Erythroblast (primary cell): ENCODE measurements around the gene SPTBN1.
A peak's percentile ranks its signal among the peaks of the same experiment; 100 is the strongest.

Experiments used
- DNase-seq, 2 experiments: peaks; one replicate each; lab custom pipeline; 2025; lab: John Stamatoyannopoulos, UW
- GATA1 ChIP-seq: IDR thresholded peaks from 2 replicates; pipeline ENCODE4 v1.6.1; 2011; ENCODE audit warnings: low read depth, mild to moderate bottlenecking, control low read depth, low read length, moderate library complexity
- POLR2A ChIP-seq: IDR thresholded peaks from 2 replicates; pipeline ENCODE4 v1.6.1; 2011; ENCODE audit warnings: mild to moderate bottlenecking, low read length

The SPTBN1 gene

GRCh38 chr2:54594048-54594447, 137.9 kb downstream of the SPTBN1 start:
- no peak for DNase-seq
- no peak for TF ChIP-seq GATA1
- no peak for TF ChIP-seq POLR2A

GRCh38 chr2:54595161-54595803, 139.2 kb downstream of the SPTBN1 start:
- no peak for TF ChIP-seq GATA1
- no peak for TF ChIP-seq POLR2A
- DNase-seq: no peak

GRCh38 chr2:54595999-54596902, 140.1 kb downstream of the SPTBN1 start:
- DNase-seq: no peak
- TF ChIP-seq POLR2A (no peak), GATA1 (no peak)

GRCh38 chr2:54597153-54597848, 141.2 kb downstream of the SPTBN1 start:
- DNase-seq: no peak
- TF ChIP-seq GATA1 (no peak), POLR2A (no peak)

GRCh38 chr2:54598347-54599325, 142.5 kb downstream of the SPTBN1 start:
- DNase-seq: no peak
- TF ChIP-seq GATA1: no peak
- no peak for TF ChIP-seq POLR2A

- DNase-seq: no peak
- TF ChIP-seq GATA1: no peak
- no peak for TF ChIP-seq POLR2A
These were observed 143.2 kb downstream of the SPTBN1 start for GRCh38 chr2:54599326-54599710.

- TF ChIP-seq GATA1 (no peak), POLR2A (no peak)
- DNase-seq: peak in 1 of 2 experiments; percentile 17
These were observed 143.8 kb downstream of the SPTBN1 start for GRCh38 chr2:54599914-54600313.

GRCh38 chr2:54601339-54601738, 145.2 kb downstream of the SPTBN1 start:
- TF ChIP-seq GATA1: no peak
- no peak for TF ChIP-seq POLR2A

GRCh38 chr2:54602736-54603322, 146.7 kb downstream of the SPTBN1 start:
- TF ChIP-seq POLR2A (no peak), GATA1 (no peak)
- DNase-seq: no peak

More at GRCh38 chr2:54601339-54601738, 145.2 kb downstream of the SPTBN1 start:
- DNase-seq: no peak

GRCh38 chr2:54603357-54603756, 147.2 kb downstream of the SPTBN1 start:
- DNase-seq: no peak
- no peak for TF ChIP-seq POLR2A

- TF ChIP-seq POLR2A: no peak
- no peak for TF ChIP-seq GATA1
- no peak for DNase-seq
These were observed 147.7 kb downstream of the SPTBN1 start for GRCh38 chr2:54603796-54604195.

- no peak for TF ChIP-seq GATA1
- no peak for TF ChIP-seq POLR2A
- peak in 1 of 2 experiments; percentile 19 for DNase-seq
These were observed 148.7 kb downstream of the SPTBN1 start for GRCh38 chr2:54604871-54605270.

- no peak for DNase-seq
- no peak for TF ChIP-seq GATA1
- no peak for TF ChIP-seq POLR2A
These were observed 149.7 kb downstream of the SPTBN1 start for GRCh38 chr2:54605836-54606235.
